Measurements from ENCODE around the gene NAALADL2.

- TF ChIP-seq, protein P1, sequence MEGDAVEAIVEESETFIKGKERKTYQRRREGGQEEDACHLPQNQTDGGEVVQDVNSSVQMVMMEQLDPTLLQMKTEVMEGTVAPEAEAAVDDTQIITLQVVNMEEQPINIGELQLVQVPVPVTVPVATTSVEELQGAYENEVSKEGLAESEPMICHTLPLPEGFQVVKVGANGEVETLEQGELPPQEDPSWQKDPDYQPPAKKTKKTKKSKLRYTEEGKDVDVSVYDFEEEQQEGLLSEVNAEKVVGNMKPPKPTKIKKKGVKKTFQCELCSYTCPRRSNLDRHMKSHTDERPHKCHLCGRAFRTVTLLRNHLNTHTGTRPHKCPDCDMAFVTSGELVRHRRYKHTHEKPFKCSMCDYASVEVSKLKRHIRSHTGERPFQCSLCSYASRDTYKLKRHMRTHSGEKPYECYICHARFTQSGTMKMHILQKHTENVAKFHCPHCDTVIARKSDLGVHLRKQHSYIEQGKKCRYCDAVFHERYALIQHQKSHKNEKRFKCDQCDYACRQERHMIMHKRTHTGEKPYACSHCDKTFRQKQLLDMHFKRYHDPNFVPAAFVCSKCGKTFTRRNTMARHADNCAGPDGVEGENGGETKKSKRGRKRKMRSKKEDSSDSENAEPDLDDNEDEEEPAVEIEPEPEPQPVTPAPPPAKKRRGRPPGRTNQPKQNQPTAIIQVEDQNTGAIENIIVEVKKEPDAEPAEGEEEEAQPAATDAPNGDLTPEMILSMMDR (IDR thresholded peaks at IDR 0.05; ENCODE audit: control extremely low read depth in 1 of 3, insufficient read depth in 1 of 3, low read depth in 1 of 3, low read length in 3 of 3): no peak
- no peak for TF ChIP-seq POLR2AphosphoS5 (IDR thresholded peaks at IDR 0.05; ENCODE audit: low read depth, low read length)
Measured at GRCh38 chr3:175836617-175837016, 977.5 kb downstream of the NAALADL2 start.
